Uterine smooth muscle cell (primary cell): Measurements from ENCODE around the gene SYDE1. TPM values are rescaled to one million over a fixed set of nuclear protein-coding genes. Genes with fewer than 3 reads are reported as not detected.

Experiments
- total RNA-seq: library from RNA; depleted of rRNA; stranded (reverse); fragments of >200 nt; gene quantifications from 2 replicates; pipeline ENCODE4 v1.2.3, GENCODE V29; 2014

SYDE1 gene
- 25.1 and 31.9 TPM in 2 replicates for total RNA-seq

GRCh38 chr19:15107061-15108010 lies at the start of gene SYDE1:
Gene SYDE1, plus strand, starts transcription at chr19:15107401. Its CDS starts 33 bp downstream, at chr19:15107434.

GRCh38 chr19:15081911-15082310 lies 25.3 kb upstream of the SYDE1 start, which contains the start of gene OR1I1:
Gene OR1I1, plus strand, starts transcription at chr19:15082211. Its CDS starts 4,855 bp downstream, at chr19:15087066.

Other genes with a start within 250 kb of the SYDE1 start
- gene OR7A17, start 221.3 kb upstream of the SYDE1 start, total RNA-seq = not detected in 2 replicates
- gene OR7C2, start 165.9 kb upstream of the SYDE1 start, total RNA-seq = not detected in 2 replicates
- gene SLC1A6, start 127.5 kb upstream of the SYDE1 start, total RNA-seq = under 0.01 TPM in 1 of 2 replicates, not detected in the other
- gene CASP14, start 57.9 kb upstream of the SYDE1 start, total RNA-seq = not detected in 2 replicates
- gene OR1I1, start 25.2 kb upstream of the SYDE1 start, total RNA-seq = not detected in 2 replicates
- gene NOTCH3, start 93.6 kb downstream of the SYDE1 start, total RNA-seq = 11.0 and 21.4 TPM in 2 replicates
- not detected in 2 replicates for gene EPHX3, start 125.0 kb downstream of the SYDE1 start, total RNA-seq
- gene BRD4, start 225.1 kb downstream of the SYDE1 start, total RNA-seq = 17.6 and 19.2 TPM in 2 replicates